Heart right ventricle (tissue), 16 donors: Measurements from ENCODE around the gene NCKAP5L. TPM values are rescaled to one million over a fixed set of nuclear protein-coding genes. Genes with fewer than 3 reads are reported as not detected.
A peak's percentile ranks its signal among the peaks of the same experiment; 100 is the strongest.

ENCODE experiments used
- ATAC-seq, 8 donors: fragments of 200-7000 bp; cut with Tn5 transposase; one replicate each; pipeline ENCODE4 v1.9.1; 2020; ENCODE audit warnings: mild to moderate bottlenecking in 8 of 8, moderate library complexity in 8 of 8, moderate number of reproducible peaks in 1 of 8
- DNase-seq, 2 donors: peaks; one replicate each; pipeline ENCODE4 v3.0.0-alpha.2; 2020
- H3K27ac ChIP-seq, 10 donors: fragments of 200-600 bp; sonication (generic) in 2 of 10; one replicate each; pipeline versions ENCODE4 v1.5.0 to v1.8.0; 2020 to 2022; ENCODE audit warnings: mild to moderate bottlenecking in 3 of 10
- H3K27me3 ChIP-seq, 7 donors: fragments of 200-600 bp; one replicate each; pipeline ENCODE4 v1.8.0; 2021 to 2022; ENCODE audit warnings: mild to moderate bottlenecking in 2 of 7
- H3K36me3 ChIP-seq, 9 donors: fragments of 200-600 bp; sonication (generic) in 1 of 9; one replicate each; pipeline versions ENCODE4 v1.5.0 to v1.8.0; 2020 to 2022; ENCODE audit warnings: mild to moderate bottlenecking in 2 of 9
- H3K4me1 ChIP-seq, 9 donors: fragments of 200-600 bp; sonication (generic) in 1 of 9; one replicate each; pipeline versions ENCODE4 v1.5.0 to v1.8.0; 2020 to 2022; ENCODE audit warnings: mild to moderate bottlenecking in 4 of 9
- H3K4me3 ChIP-seq, 10 donors: fragments of 200-600 bp; sonication (generic) in 2 of 10; one replicate each; pipeline versions ENCODE4 v1.5.0 to v1.8.0; 2020 to 2022; ENCODE audit warnings: mild to moderate bottlenecking in 7 of 10, moderate library complexity in 2 of 10
- H3K9me3 ChIP-seq, 11 donors: fragments of 200-600 bp in 10 of 11; sonication (generic) in 2 of 11; one replicate each; pipeline versions ENCODE4 v1.5.0 to v1.8.0; 2013 to 2022; ENCODE audit warnings: mild to moderate bottlenecking in 2 of 11, control low read depth in 1 of 11, moderate library complexity in 1 of 11
- CTCF ChIP-seq, 9 donors: fragments of 200-600 bp; sonication (generic) in 2 of 9; IDR thresholded peaks; one replicate each; pipeline versions ENCODE4 v1.5.0 to v1.8.0; 2021 to 2022; ENCODE audit warnings: antibody characterized with exemption in 9 of 9, mild to moderate bottlenecking in 5 of 9, moderate library complexity in 1 of 9
- WGBS, 2 donors: extraction: QIAGEN DNeasy Blood & Tissue Kit; methylation state at CpG; one replicate each; pipeline ENCODE4 v1.1.7; 2013; ENCODE audit warnings: inconsistent platforms in 1 of 2; 5-methylcytosine and 5-hydroxymethylcytosine counted together
- intact Hi-C, 10 donors: fragments of 100-400 bp; cut with DNase I; formaldehyde crosslinking; loops; one replicate each; pipeline versions ENCODE4 v1.11.1 to v1.14.2; 2022
- polyA plus RNA-seq, 2 donors: library from polyadenylated mRNA; stranded (reverse); fragments of 200-250 nt; gene quantifications; one replicate each; pipeline ENCODE4 v1.2.3, GENCODE V29; 2013
- total RNA-seq, 10 donors: library from RNA; stranded (reverse); fragmentation: NEBNext Ultra II Directional in 3 of 10; extraction: Animal tissue kit (Norgen Biotek cat#: 25700) in 3 of 10; gene quantifications; one replicate each; pipeline versions ENCODE4 v1.2.1 to v1.2.4, GENCODE V29; 2021 to 2023
- donor health status: Arrhythmogenic right ventricular cardiomyopathy.
- donor health status: ischemic (EF 13 %, LVEDD 7.1; RV severe dilation, severe dysfunction).
- donor health status: healthy with polysubstance abuse.
- donor health status: DM: no; HTN: yes; CAD: no.
- donor health status: DM: no; HTN: no; CAD: no.
- donor health status: ischemic (EF 25% LVEDD 6.9; RV normal size, moderate dysfunction).
- donor health status: ischemic (EF 25% LVEDD 5.7; RV mildly dilated, moderate dysfunction).
- donor health status: healthy.
- donor health status: DM: yes; HTN: yes; CAD: no.
- donor health status: Ischemic cardiomyopathy.
- donor health status: ischemic (EF 35%, LVEDD 5.7; RV mildly dilated, moderate dysfunction).
- donor health status: nonischemic (EF 11% LVEDD 7.7; RV severe dilation, severe dysfunction).
- donor health status: DM: yes; HTN: yes; CAD: no.
- donor health status: PGD.
- donor health status: ischemic (EF 29% LVEDD 5.4; RV normal size, mild dysfunction).
- donor health status: nonischemic (EF 23%, LVEDD 6.1; RV moderate dilation, normal function).

Gene NCKAP5L
- total and polyA plus RNA-seq, 12 donors: 11.6 to 44.6 (median 23.7) TPM

GRCh38 chr12:49804821-49805220, 23.4 kb downstream of the NCKAP5L start:
- Histone ChIP-seq H3K36me3 (peaks cover 0 to 73% (median 14%) of the 10 kb centered on the region in 9 donors), H3K27me3 (no peaks in the 10 kb centered on the region), H3K9me3 (no peaks in the 10 kb centered on the region), H3K27ac (no peak overlapping the region), H3K4me1 (peaks cover 28 to 60% (median 49%) of the 10 kb centered on the region in 9 donors), H3K4me3 (no peak overlapping the region)
- DNase-seq (no peak), ATAC-seq (no peak)
- intact Hi-C loops: no loop called here
- WGBS, 2 donors: 95 to 96% methylated on average over 10 of the region's 10 CpGs
- TF ChIP-seq CTCF (IDR thresholded peaks at IDR 0.05): no peak

- H3K27ac ChIP-seq: no peak overlapping the region
- intact Hi-C loops: no loop called here
- WGBS, 2 donors: 86 to 93% methylated on average over 12 of the region's 12 CpGs
- no peaks in the 10 kb centered on the region for H3K9me3 ChIP-seq
- ATAC-seq (no peak), DNase-seq (no peak)
- H3K4me3 ChIP-seq: no peak overlapping the region
- H3K27me3 ChIP-seq: no peaks in the 10 kb centered on the region
- H3K4me1 ChIP-seq: peaks cover 18 to 53% (median 40%) of the 10 kb centered on the region in 9 donors
- TF ChIP-seq CTCF (IDR thresholded peaks at IDR 0.05): no peak
- peaks cover 0 to 83% (median 14%) of the 10 kb centered on the region in 9 donors for H3K36me3 ChIP-seq
Observed at GRCh38 chr12:49803693-49804450, 24.3 kb downstream of the NCKAP5L start.

DNA sequence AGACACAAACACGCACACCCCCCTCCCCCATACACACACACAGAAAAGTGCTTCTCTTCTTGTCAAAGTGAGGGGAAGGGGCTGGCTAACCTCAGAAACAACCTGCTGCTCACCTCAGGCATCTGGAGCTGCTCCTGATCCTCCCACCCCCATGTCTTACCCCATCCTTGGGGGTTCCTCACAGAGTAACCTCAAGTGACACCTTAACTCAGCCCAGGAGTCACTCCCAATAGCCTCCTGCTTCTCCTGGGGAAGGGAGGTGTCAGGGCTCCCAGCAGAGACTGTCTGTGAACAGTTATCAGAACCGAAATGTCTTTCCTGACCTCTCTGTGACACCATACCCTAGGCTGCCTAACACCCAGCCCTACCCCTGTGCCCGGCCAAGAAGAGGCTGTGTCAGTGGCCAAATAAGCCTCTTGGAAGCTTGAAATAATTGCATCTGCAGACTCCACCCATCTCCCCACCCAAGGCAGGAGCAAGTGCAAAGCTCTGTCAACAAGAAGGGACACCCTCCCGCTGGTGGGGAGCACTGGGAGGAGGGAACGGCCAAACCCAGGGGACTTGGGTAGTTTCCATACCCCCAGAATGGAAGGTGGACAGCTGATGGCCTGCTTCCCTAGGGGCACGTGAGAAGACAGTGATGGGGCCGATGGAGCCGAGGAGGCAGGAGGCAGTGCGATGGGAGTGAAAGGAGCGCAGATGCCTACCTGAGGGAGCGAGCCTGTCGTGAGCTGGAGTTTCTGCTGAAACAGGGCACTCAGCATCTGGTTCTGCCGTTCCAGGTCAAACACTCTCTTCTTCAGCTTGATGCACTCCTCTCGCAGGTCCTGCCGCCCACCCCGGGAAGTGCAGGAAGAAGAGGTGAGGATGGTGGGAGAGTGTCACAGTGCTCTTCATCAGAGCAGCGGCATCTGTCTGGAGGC, 26.8 kb downstream of the NCKAP5L start:
- 73 to 77% methylated on average over 17 of the region's 17 CpGs for WGBS, 2 donors
- no peak overlapping the region for H3K4me3 ChIP-seq
- peaks cover 2 to 33% (median 22%) of the 10 kb centered on the region in 9 donors for H3K4me1 ChIP-seq
- TF ChIP-seq CTCF (IDR thresholded peaks at IDR 0.05): no peak
- H3K27ac ChIP-seq: peak overlapping the region in 9 of 10 donors; percentile 9 to 83 (median 72)
- DNase-seq (no peak), ATAC-seq (peak; percentile 9 to 68 (median 46))
- no peaks in the 10 kb centered on the region for H3K9me3 ChIP-seq
- H3K27me3 ChIP-seq: no peaks in the 10 kb centered on the region
- H3K36me3 ChIP-seq: peaks cover 0 to 100% (median 38%) of the 10 kb centered on the region in 9 donors
- intact Hi-C loops: no loop called here

- H3K4me1 ChIP-seq: peaks cover 2 to 24% (median 18%) of the 10 kb centered on the region in 9 donors
- H3K36me3 ChIP-seq: peaks cover 0 to 100% (median 46%) of the 10 kb centered on the region in 9 donors
- H3K4me3 ChIP-seq: no peak overlapping the region
- ATAC-seq (peak in 7 of 8 donors; percentile 49 to 74 (median 60)), DNase-seq (no peak)
- peak overlapping the region; percentile 3 to 83 (median 60) for H3K27ac ChIP-seq
- H3K27me3 ChIP-seq: no peaks in the 10 kb centered on the region
- H3K9me3 ChIP-seq: no peaks in the 10 kb centered on the region
- intact Hi-C loops: no loop called here
- 57 to 60% methylated on average over 11 of the region's 11 CpGs for WGBS, 2 donors
- no peak for TF ChIP-seq CTCF (IDR thresholded peaks at IDR 0.05)
Observed at GRCh38 chr12:49800421-49801140, 27.6 kb downstream of the NCKAP5L start.
